ENCODE data around the gene FLRT1.

Gene FLRT1

GRCh38 chr11:64065712-64066111 is 30.0 kb downstream of the FLRT1 start:
- Histone ChIP-seq H3K9me3 (ENCODE audit: control insufficient read depth, insufficient read depth, low read length) (no peaks in the 10 kb centered on the region), H3K4me1 (ENCODE audit: insufficient read depth, low read length) (peaks cover 2% of the 10 kb centered on the region; the same call in 1 of the 2 replicates), H3K36me3 (ENCODE audit: insufficient read depth, low read length) (no peaks in the 10 kb centered on the region), H3K9ac (ENCODE audit: low read depth, low read length) (no peak overlapping the region)

- no peak overlapping the region for H3K9ac ChIP-seq (ENCODE audit: low read depth, low read length)
- no peaks in the 10 kb centered on the region for H3K9me3 ChIP-seq (ENCODE audit: control insufficient read depth, insufficient read depth, low read length)
- H3K4me1 ChIP-seq (ENCODE audit: insufficient read depth, low read length): peaks cover 2% of the 10 kb centered on the region; the same call in 1 of the 2 replicates
- H3K36me3 ChIP-seq (ENCODE audit: insufficient read depth, low read length): no peaks in the 10 kb centered on the region
Measured at GRCh38 chr11:64067230-64067993, 31.7 kb downstream of the FLRT1 start.

- Histone ChIP-seq H3K4me1 (ENCODE audit: insufficient read depth, low read length) (peaks cover 2% of the 10 kb centered on the region; the same call in 1 of the 2 replicates), H3K9ac (ENCODE audit: low read depth, low read length) (no peak overlapping the region)
Measured at GRCh38 chr11:64068705-64069400, 33.1 kb downstream of the FLRT1 start.

GRCh38 chr11:64069401-64070313 is 33.9 kb downstream of the FLRT1 start:
- Histone ChIP-seq H3K4me1 (ENCODE audit: insufficient read depth, low read length) (peaks cover 2% of the 10 kb centered on the region; the same call in 1 of the 2 replicates), H3K36me3 (ENCODE audit: insufficient read depth, low read length) (no peaks in the 10 kb centered on the region), H3K9ac (ENCODE audit: low read depth, low read length) (no peak overlapping the region), H3K9me3 (ENCODE audit: control insufficient read depth, insufficient read depth, low read length) (no peaks in the 10 kb centered on the region)

More at GRCh38 chr11:64068705-64069400, 33.1 kb downstream of the FLRT1 start:
- Histone ChIP-seq H3K9me3 (ENCODE audit: control insufficient read depth, insufficient read depth, low read length) (no peaks in the 10 kb centered on the region), H3K36me3 (ENCODE audit: insufficient read depth, low read length) (no peaks in the 10 kb centered on the region)

GRCh38 chr11:64070314-64070681 is 34.6 kb downstream of the FLRT1 start:
- Histone ChIP-seq H3K36me3 (ENCODE audit: insufficient read depth, low read length) (no peaks in the 10 kb centered on the region), H3K9ac (ENCODE audit: low read depth, low read length) (no peak overlapping the region), H3K4me1 (ENCODE audit: insufficient read depth, low read length) (peaks cover 2% of the 10 kb centered on the region; the same call in 1 of the 2 replicates), H3K9me3 (ENCODE audit: control insufficient read depth, insufficient read depth, low read length) (no peaks in the 10 kb centered on the region)

- no peak overlapping the region for H3K9ac ChIP-seq (ENCODE audit: low read depth, low read length)
- H3K4me1 ChIP-seq (ENCODE audit: insufficient read depth, low read length): peaks cover 2% of the 10 kb centered on the region; the same call in 1 of the 2 replicates
- H3K9me3 ChIP-seq (ENCODE audit: control insufficient read depth, insufficient read depth, low read length): no peaks in the 10 kb centered on the region
- H3K36me3 ChIP-seq (ENCODE audit: insufficient read depth, low read length): no peaks in the 10 kb centered on the region
Measured at GRCh38 chr11:64071849-64072248, 36.1 kb downstream of the FLRT1 start.

- no peak overlapping the region for H3K9ac ChIP-seq (ENCODE audit: low read depth, low read length)
- H3K9me3 ChIP-seq (ENCODE audit: control insufficient read depth, insufficient read depth, low read length): no peaks in the 10 kb centered on the region
- peaks cover 2% of the 10 kb centered on the region; the same call in 1 of the 2 replicates for H3K4me1 ChIP-seq (ENCODE audit: insufficient read depth, low read length)
- no peaks in the 10 kb centered on the region for H3K36me3 ChIP-seq (ENCODE audit: insufficient read depth, low read length)
Measured at GRCh38 chr11:64072403-64072802, 36.7 kb downstream of the FLRT1 start.

GRCh38 chr11:64072871-64073270 is 37.1 kb downstream of the FLRT1 start:
- peaks cover 2% of the 10 kb centered on the region; the same call in 1 of the 2 replicates for H3K4me1 ChIP-seq (ENCODE audit: insufficient read depth, low read length)
- H3K9ac ChIP-seq (ENCODE audit: low read depth, low read length): no peak overlapping the region
- H3K36me3 ChIP-seq (ENCODE audit: insufficient read depth, low read length): no peaks in the 10 kb centered on the region
- H3K9me3 ChIP-seq (ENCODE audit: control insufficient read depth, insufficient read depth, low read length): no peaks in the 10 kb centered on the region

- no peak overlapping the region for H3K9ac ChIP-seq (ENCODE audit: low read depth, low read length)
- no peaks in the 10 kb centered on the region for H3K36me3 ChIP-seq (ENCODE audit: insufficient read depth, low read length)
- no peaks in the 10 kb centered on the region for H3K9me3 ChIP-seq (ENCODE audit: control insufficient read depth, insufficient read depth, low read length)
- peaks cover 1% of the 10 kb centered on the region; the same call in 1 of the 2 replicates for H3K4me1 ChIP-seq (ENCODE audit: insufficient read depth, low read length)
Measured at GRCh38 chr11:64073542-64073941, 37.8 kb downstream of the FLRT1 start.

GRCh38 chr11:64074239-64074638 is 38.5 kb downstream of the FLRT1 start:
- Histone ChIP-seq H3K9ac (ENCODE audit: low read depth, low read length) (no peak overlapping the region), H3K9me3 (ENCODE audit: control insufficient read depth, insufficient read depth, low read length) (no peaks in the 10 kb centered on the region), H3K4me1 (ENCODE audit: insufficient read depth, low read length) (no peaks in the 10 kb centered on the region; the same call in 1 of the 2 replicates), H3K36me3 (ENCODE audit: insufficient read depth, low read length) (no peaks in the 10 kb centered on the region)

- Histone ChIP-seq H3K36me3 (ENCODE audit: insufficient read depth, low read length) (no peaks in the 10 kb centered on the region), H3K9ac (ENCODE audit: low read depth, low read length) (no peak overlapping the region), H3K4me1 (ENCODE audit: insufficient read depth, low read length) (no peaks in the 10 kb centered on the region), H3K9me3 (ENCODE audit: control insufficient read depth, insufficient read depth, low read length) (no peaks in the 10 kb centered on the region)
Measured at GRCh38 chr11:64076758-64077157, 41.0 kb downstream of the FLRT1 start.

- Histone ChIP-seq H3K9ac (ENCODE audit: low read depth, low read length) (no peak overlapping the region), H3K9me3 (ENCODE audit: control insufficient read depth, insufficient read depth, low read length) (no peaks in the 10 kb centered on the region), H3K36me3 (ENCODE audit: insufficient read depth, low read length) (no peaks in the 10 kb centered on the region), H3K4me1 (ENCODE audit: insufficient read depth, low read length) (no peaks in the 10 kb centered on the region)
Measured at GRCh38 chr11:64077607-64078006, 41.9 kb downstream of the FLRT1 start.

GRCh38 chr11:64078284-64078683 is 42.6 kb downstream of the FLRT1 start:
- Histone ChIP-seq H3K9me3 (ENCODE audit: control insufficient read depth, insufficient read depth, low read length) (no peaks in the 10 kb centered on the region), H3K36me3 (ENCODE audit: insufficient read depth, low read length) (no peaks in the 10 kb centered on the region), H3K9ac (ENCODE audit: low read depth, low read length) (no peak overlapping the region), H3K4me1 (ENCODE audit: insufficient read depth, low read length) (no peaks in the 10 kb centered on the region)

GRCh38 chr11:64078905-64079304 is 43.2 kb downstream of the FLRT1 start:
- no peaks in the 10 kb centered on the region for H3K4me1 ChIP-seq (ENCODE audit: insufficient read depth, low read length)
- H3K9ac ChIP-seq (ENCODE audit: low read depth, low read length): no peak overlapping the region
- H3K36me3 ChIP-seq (ENCODE audit: insufficient read depth, low read length): no peaks in the 10 kb centered on the region
- H3K9me3 ChIP-seq (ENCODE audit: control insufficient read depth, insufficient read depth, low read length): no peaks in the 10 kb centered on the region

Measured in ES-I3 (cell line).